OCI-LY3 (cell line): ENCODE results near the gene C9orf153.

ENCODE experiments used
- CTCF ChIP-seq: fragments of 200-600, 300-600 bp; sonication (generic); IDR thresholded peaks from 2 replicates; pipeline ENCODE4 v1.5.1; 2014; ENCODE audit warnings: antibody characterized with exemption, low read length, low read depth
- EZH2phosphoT487 ChIP-seq: fragments of 200-600 bp; shearing (Covaris generic); IDR thresholded peaks from 2 replicates; pipeline ENCODE4 v1.6.1; 2018; ENCODE audit warnings: antibody characterized with exemption, mixed run types, low read depth

GRCh38 chr9:86252870-86253269 lies 6.6 kb downstream of the C9orf153 start:
- TF ChIP-seq CTCF: no peak
- TF ChIP-seq EZH2phosphoT487: no peak
